Sciatic nerve (tissue), 2 donors: ENCODE results near the gene MET. TPM values are rescaled to one million over a fixed set of nuclear protein-coding genes. Genes with fewer than 3 reads are reported as not detected.
"Not testable (repeated sequence)": the region's sequence is repeated elsewhere in the genome, so short reads cannot be mapped to it uniquely, and the experiment has no call there.

Source experiments
- ATAC-seq: fragments of 200-7000 bp; cut with Tn5 transposase; one replicate; pipeline ENCODE4 v1.9.1; 2020; ENCODE audit warnings: mild to moderate bottlenecking, moderate library complexity
- DNase-seq: peaks from one replicate; pipeline ENCODE4 v3.0.0-alpha.2; 2020; ENCODE audit warnings: low spot score
- intact Hi-C: fragments of 100-400 bp; cut with DNase I; formaldehyde crosslinking; loops from one replicate; pipeline ENCODE4 v1.14.2; 2022
- total RNA-seq: library from RNA; stranded (reverse); fragmentation: NEBNext Ultra II Directional; extraction: Animal tissue kit (Norgen Biotek cat#: 25700); gene quantifications from one replicate; pipeline ENCODE4 v1.2.1, GENCODE V29; 2021
- donor health status: DM: no; HTN: no; CAD: no.
- donor health status: DM: no; HTN: no; CAD: no.

MET gene
- total RNA-seq, 1 donor from 2014 or later = 60.7 TPM

DNA sequence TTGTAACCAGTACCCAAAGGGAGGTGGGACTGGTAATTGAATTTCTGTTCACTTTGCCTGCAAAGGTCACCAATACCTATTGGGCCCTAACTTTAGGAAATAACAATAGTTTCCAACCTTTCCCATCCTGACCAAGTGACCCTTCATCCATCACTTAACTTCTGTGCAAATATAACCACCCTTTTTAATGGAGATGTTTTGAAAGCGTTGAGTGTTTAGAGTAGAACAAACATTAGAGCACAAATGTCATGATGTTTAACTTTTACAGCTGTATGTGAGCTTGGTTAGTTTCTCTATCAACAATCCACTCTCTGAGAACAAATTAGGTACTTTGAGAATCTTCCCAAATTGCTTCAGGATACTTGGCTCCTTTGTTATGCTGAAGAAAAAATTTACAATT, 66.4 kb downstream of the MET start:
- DNase-seq = no peak
- intact Hi-C loops = no loop called here
- no peak for ATAC-seq

DNA sequence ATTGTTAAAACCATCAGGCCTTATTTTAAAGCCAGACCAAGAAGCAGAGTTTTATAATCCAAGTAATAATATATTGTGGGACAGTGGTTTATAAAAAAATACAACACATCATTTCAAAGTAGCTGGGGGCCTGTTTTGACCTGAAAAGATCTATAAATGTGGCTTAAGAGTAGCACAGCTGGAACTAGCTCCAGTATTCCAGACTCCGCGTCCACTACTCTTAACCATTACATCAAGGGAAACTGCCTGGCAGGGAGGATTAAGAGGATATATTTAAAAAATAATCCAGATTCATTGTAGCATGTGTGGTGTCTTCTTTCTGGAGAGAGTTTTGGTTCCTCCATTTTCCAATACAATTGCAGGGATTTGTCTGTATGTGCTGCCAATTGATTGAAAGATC, 67.3 kb downstream of the MET start:
- intact Hi-C loops = no loop called here
- no peak for ATAC-seq
- DNase-seq = no peak

DNA sequence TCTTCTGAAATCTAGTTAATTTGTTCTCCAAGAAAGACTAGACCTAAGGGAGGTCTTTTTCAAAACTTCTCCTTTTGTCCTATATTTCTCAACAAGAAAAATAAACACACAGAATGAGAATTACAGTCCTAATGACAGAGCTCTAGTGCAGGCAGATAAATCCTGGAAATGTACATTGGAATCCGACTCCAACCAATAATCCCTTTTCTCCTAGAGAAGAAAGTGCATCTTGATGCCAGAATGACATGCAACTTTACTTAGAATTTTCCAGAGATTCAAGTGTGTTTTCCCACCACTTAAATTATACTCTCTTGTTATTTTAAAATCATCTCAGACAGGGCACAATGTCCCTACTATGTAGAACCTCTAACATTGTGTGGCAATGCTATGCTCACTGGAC, 68.2 kb downstream of the MET start:
- DNase-seq (no peak), ATAC-seq (no peak)
- intact Hi-C loops = no loop called here

DNA sequence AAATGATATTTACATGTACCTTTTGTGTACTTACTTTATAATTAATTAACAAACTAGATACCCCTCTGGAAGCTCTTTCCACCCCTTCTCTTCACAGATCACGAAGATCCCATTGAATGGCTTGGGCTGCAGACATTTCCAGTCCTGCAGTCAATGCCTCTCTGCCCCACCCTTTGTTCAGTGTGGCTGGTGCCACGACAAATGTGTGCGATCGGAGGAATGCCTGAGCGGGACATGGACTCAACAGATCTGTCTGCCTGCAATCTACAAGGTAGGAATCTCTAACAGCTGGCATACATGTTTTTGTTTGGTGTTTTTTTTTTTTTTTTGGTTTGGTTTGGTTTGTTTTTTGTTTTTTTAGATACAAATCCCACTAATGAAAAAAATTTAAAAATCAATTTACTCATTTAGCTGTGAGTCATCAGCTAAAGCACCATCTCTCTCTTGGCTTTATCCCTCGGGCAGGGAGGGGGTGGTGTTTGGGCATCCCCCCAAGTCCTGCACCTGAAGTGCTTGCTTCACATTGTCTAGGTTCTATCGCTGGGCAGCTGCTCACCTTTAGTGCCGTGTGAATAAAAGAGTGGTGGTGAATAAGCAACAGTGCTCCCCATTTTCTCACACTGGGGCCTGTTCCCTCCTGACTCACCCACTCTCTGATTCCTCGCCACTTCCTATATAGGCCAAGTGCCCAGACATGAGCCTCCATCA, 68.9 kb downstream of the MET start:
- no peak for ATAC-seq
- no peak for DNase-seq
- intact Hi-C loops = no loop called here

DNA sequence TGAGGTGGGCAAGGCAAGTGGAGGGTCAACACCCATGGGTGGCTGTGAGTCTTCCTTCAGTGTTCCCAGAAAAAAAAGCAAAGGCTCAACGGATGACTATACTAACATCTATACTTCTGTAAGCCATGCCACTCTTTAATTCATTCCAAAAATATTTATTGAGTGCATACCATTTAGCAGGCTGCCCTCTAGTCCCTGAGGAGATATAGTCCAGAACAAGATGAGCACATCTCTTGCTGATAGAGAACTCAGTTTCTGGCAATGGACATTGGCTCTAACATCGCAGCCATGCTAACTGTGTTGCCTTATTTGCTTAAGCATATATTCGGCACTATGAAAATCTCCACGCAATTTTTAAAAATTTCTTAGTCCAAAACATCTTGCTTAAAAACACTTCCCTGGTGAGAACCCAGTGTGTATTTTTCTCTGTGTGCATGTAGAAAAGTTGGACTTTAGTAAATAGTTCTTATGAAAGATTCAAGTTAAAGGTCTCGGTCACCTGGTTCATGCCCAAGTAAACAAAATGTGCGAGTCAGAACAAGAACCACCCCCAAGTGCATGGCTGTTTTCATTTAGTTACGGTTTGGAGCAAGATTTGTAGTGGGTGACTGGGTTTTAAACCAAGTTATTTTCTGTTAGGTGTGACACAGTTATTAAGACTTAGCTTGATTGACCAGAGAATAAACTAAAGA, 69.8 kb downstream of the MET start:
- no peak for DNase-seq
- intact Hi-C loops = no loop called here
- ATAC-seq = no peak

DNA sequence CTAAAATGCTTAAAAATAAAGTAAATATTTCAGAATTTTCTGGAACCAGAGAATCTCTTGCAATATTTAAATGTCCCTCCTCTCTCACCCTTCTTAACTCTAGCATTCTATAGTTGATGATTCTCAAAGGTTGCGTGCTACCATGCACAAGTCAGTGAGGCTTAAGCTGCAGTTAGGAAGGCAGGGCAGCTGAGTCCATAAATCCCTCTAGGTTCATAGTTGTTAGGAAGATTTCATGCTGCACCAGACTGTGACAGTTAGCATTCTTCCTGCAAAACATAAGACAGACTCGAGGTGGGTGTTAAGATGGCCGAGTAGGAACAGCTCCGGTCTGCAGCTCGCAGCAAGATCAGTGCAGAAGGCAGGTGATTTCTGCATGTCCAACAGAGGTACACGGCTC, 70.6 kb downstream of the MET start:
- no peak for ATAC-seq
- intact Hi-C loops = no loop called here
- DNase-seq = no peak

DNA sequence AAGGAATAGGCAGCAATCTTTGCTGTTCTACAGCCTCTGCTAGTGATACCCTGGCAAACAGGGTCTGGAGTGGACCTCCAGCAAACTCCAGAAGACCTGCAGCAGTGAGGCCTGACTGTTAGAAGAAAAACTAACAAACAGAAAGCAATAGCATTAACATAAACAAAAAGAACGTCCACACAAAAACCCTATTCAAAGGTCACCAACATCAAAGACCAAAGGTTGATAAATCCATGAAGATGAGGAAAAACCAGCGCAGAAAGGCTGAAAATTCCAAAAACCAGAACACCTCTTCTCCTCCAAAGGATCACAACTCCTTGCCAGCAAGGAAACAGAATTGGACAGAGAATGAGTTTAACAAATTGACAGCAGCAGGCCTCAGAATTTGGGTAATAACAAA, 71.8 kb downstream of the MET start:
- DNase-seq, ATAC-seq, intact Hi-C loops: not testable (repeated sequence)

DNA sequence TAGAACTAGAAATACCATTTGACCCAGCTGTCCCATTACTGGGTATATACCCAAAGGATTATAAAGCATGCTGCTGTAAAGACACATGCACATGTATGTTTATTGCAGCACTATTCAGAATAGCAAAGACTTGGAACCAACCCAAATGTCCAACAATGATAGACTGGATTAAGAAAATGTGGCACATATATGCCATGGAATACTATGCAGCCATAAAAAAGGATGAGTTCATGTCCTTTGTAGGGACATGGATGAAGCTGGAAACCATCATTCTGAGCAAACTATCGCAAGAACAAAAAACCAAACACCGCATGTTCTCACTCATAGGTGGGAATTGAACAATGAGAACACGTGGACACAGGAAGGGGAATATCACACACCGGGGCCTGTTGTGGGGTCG, 74.4 kb downstream of the MET start:
- ATAC-seq, intact Hi-C loops, DNase-seq: not testable (repeated sequence)

DNA sequence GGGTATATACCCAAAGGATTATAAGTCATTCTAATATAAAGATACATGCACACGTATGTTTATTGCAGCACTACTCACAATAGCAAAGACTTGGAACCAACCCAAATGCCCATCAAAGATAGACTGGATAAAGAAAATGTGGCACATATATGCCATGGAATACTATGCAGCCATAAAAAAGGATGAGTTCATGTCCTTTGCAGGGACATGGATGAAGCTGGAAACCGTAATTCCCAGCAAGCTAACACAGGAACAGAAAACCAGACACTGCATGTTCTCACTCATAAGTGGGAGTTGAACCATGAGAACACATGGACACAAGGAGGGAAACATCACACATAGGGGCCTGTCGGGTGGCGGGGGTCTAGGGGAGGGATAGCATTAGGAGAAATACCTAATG, 79.1 kb downstream of the MET start:
- DNase-seq, intact Hi-C loops, ATAC-seq: not testable (repeated sequence)

DNA sequence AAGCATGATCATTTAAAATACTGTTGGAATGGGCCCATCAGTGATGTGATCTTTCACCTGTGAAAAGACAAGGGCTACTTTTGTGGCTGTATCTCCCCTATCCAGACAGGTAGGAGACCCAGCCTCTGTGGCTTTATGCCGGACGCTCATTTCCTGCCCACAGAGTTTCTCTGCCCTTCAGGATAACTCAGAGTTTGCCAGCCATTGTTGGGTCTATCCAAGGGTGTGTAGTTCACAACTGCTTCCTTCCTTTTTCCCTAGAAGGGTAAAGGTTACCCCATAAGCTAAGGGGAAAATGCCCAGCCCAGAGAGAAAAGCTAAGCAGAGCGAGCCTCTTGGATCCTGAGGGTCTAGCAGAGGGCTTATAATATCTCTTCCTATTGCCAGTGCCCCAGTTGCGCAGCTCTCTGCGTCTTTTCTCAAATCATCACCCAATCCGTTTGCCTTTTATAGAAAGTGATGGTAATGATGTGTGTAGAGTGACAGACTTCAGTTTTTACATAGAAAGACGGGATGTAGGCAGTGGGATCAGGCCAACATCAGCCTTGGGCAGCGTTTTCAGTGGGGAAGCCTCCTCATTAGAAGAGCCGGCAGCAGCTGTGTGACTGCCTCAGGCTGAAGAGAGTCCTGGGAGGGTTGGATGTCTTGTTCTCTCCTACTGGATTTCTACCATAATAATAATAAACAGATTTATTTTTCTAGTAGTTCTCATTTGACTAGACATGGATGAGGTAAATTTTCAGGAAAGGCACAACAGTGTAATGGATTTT, 80.5 kb downstream of the MET start:
- DNase-seq (no peak), ATAC-seq (no peak)
- intact Hi-C loops = no loop called here

DNA sequence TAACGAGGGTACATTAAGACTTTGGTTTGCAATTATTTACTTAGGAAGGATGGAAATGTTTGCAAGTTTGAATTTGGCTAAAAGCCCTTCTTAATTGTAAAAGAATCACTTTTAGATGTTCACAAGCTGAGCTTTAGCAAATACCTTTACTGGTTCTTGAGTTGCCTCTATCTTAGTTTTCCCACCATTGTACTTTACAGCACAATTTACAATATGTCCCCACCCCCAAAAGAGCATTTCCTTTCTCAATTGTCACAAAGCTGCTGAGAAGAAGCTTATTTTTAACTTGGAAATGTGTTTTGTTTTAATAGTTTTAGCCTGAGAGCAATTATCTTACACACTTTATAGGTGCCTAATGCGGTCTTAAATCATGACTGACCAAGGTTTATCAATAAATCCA, 81.1 kb downstream of the MET start:
- intact Hi-C loops = no loop called here
- DNase-seq = no peak
- ATAC-seq = no peak

DNA sequence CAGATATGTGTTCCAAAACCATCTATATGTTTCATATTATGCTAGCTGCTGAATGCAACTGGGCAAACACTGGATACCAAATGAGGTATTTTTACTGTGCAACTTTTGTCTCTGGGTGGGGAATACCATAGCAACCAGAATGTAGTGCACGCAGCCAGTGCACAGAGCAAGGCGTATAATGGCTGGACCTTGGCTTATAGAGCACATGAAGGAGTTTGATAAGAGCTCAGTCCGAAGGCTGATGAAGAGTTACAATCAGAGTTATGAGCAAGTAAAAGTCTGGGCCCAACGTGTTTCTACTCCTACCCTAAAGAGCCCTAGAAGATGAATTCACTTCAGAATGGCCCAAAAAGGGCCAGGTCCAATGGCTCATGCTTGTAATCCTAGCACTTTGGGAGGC, 82.2 kb downstream of the MET start:
- ATAC-seq = no peak
- intact Hi-C loops = no loop called here

DNA sequence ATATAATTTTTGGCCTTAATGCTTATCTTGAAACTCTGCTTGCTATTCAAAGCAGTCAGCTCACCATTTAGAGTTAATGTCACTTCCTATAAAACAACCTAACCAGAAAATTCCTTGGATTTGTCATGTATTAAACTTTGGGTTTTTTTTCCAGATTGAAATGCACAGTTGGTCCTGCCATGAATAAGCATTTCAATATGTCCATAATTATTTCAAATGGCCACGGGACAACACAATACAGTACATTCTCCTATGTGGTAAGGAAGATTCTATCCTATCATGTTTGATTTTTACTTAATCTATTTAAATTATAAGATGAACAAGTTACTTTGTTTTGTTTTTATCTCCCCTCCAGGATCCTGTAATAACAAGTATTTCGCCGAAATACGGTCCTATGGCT, 85.3 kb downstream of the MET start:
- no peak for ATAC-seq
- intact Hi-C loops = no loop called here
- no peak for DNase-seq

More for the DNA sequence above, 82.2 kb downstream of the MET start:
- DNase-seq = no peak

DNA sequence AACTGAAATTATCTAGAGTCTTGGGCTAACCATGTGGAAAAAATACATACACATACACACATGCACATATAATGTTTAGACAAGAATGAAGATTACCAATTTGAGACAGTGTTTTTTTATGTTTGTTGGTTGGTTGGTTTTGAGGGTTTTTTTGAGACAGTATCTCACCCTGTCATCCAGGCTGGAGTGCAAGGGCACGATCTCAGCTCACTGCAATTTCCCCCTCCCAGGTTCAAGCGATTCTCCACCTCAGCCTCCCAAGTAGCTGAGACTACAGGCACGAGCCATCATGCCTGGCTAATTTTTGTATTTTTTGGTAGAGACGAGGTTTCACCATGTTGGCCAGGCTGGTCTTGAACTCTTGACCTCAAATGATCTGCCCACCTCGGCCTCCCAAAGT, 87.6 kb downstream of the MET start:
- DNase-seq, intact Hi-C loops, ATAC-seq: not testable (repeated sequence)

DNA sequence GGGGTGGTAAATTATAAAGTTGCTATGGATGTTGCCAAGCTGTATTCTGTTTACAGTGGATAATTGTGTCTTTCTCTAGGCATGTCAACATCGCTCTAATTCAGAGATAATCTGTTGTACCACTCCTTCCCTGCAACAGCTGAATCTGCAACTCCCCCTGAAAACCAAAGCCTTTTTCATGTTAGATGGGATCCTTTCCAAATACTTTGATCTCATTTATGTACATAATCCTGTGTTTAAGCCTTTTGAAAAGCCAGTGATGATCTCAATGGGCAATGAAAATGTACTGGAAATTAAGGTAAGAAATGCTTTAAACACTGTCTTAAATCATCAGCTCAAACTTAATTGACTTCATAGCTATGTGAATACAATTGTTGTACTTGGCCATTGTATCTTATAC, 91.0 kb downstream of the MET start:
- intact Hi-C loops = no loop called here
- DNase-seq (no peak), ATAC-seq (no peak)

DNA sequence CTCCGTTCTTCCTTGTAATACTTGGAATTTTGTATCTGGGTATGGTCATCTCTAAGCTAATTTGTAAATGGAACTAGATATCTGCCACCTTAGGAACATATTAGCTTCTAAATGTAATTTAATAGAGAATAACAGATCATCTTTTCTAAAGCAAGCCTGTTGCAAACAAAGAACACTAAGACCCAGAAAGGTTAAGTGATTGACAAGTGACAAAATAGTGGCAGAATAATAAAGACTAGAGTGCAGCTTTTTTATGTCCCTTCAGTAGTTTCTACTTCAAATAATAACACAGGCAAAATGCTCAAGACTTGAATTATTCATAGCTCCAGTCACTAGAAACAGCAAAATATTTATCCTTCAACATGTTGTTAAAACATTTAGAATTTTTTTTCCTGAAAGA, 91.7 kb downstream of the MET start:
- ATAC-seq = no peak
- intact Hi-C loops = no loop called here
- no peak for DNase-seq

DNA sequence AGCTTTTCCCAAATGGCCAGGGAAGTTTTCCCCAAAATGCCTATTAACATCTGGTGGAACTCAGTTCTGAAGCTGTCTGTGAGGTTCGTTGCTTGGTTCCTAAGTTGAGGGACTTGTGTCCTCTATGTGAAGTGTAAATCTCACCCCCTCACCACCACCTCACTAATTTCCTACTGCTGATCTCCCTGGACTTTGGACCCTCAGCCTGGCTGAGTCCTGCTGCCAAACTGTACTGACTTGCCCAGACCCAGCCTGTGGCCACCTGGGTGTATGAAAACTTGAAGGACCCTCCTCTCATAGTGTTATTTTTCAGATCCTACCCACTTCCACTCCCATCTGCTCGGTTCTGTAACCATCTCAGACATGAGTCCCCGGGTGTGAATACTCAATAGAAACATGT, 94.9 kb downstream of the MET start:
- intact Hi-C loops = no loop called here
- DNase-seq (no peak), ATAC-seq (no peak)

DNA sequence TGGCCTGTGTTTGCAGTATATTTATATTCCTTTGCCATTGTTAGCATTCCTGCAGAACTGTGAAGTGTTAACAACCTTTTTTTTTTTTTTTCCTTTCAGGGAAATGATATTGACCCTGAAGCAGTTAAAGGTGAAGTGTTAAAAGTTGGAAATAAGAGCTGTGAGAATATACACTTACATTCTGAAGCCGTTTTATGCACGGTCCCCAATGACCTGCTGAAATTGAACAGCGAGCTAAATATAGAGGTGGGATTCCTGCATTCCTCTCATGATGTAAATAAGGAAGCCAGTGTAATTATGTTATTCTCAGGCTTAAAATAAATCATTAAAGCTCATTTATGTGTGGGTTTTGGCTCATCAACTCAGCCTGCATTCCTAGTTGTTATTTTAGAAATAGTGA, 97.5 kb downstream of the MET start:
- intact Hi-C loops = no loop called here
- ATAC-seq (no peak), DNase-seq (no peak)

DNA sequence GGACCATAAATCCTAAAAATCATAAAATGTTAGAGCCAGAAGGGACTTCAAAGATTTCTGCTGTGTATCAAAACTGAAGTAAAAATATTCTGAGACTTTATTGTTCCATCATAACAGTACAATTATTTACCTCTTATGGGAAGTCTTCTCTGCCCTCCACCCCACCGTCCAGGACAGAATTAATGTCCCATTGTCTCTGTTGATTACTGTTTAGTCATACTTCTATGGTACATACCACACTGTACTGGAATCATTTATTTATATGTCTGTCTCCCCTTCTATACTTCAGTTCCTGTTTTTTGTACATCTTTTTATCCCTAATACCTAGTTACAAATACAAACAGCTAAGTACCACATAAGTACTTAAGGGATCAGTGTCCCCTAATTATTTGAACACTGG, 98.9 kb downstream of the MET start:
- ATAC-seq (no peak), DNase-seq (no peak)
- intact Hi-C loops = no loop called here

DNA sequence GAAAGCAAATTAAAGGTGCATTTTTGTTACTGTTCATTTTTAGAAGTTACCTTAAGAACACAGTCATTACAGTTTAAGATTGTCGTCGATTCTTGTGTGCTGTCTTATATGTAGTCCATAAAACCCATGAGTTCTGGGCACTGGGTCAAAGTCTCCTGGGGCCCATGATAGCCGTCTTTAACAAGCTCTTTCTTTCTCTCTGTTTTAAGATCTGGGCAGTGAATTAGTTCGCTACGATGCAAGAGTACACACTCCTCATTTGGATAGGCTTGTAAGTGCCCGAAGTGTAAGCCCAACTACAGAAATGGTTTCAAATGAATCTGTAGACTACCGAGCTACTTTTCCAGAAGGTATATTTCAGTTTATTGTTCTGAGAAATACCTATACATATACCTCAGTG, 99.6 kb downstream of the MET start:
- ATAC-seq (no peak), DNase-seq (no peak)
- intact Hi-C loops = no loop called here
